Epithelial cell of prostate (primary cell): Measurements from ENCODE around the gene TNNT2.

Experiments
- DNase-seq: peaks from one replicate; pipeline ENCODE4 v3.0.0-alpha.2; 2011; ENCODE audit warnings: low read depth, low spot score
- H3K27ac ChIP-seq: fragments of 450-650 bp; 2 replicates; pipeline ENCODE4 v1.5.1; 2017; ENCODE audit warnings: mild to moderate bottlenecking

TNNT2 gene

GRCh38 chr1:201381130-201381529 lies 3.6 kb upstream of the TNNT2 start:
- no peak for DNase-seq
- H3K27ac ChIP-seq: peak overlapping the region; percentile 23

GRCh38 chr1:201379733-201380242 lies 2.3 kb upstream of the TNNT2 start:
- DNase-seq: no peak
- peak overlapping the region; percentile 21 for H3K27ac ChIP-seq

- DNase-seq: no peak
- no peak overlapping the region for H3K27ac ChIP-seq
These were observed 1.3 kb upstream of the TNNT2 start for GRCh38 chr1:201378804-201379203.

GRCh38 chr1:201376464-201377374 lies 761 bp downstream of the TNNT2 start:
- DNase-seq: no peak
- no peak overlapping the region for H3K27ac ChIP-seq

GRCh38 chr1:201376107-201376463 lies 1.4 kb downstream of the TNNT2 start:
- no peak overlapping the region for H3K27ac ChIP-seq
- no peak for DNase-seq

- H3K27ac ChIP-seq: no peak overlapping the region
- no peak for DNase-seq
These were observed 2.3 kb downstream of the TNNT2 start for GRCh38 chr1:201375169-201375568.

- no peak for DNase-seq
- H3K27ac ChIP-seq: no peak overlapping the region
These were observed 3.1 kb downstream of the TNNT2 start for GRCh38 chr1:201374364-201374763.

- DNase-seq: no peak
- H3K27ac ChIP-seq: no peak overlapping the region
These were observed 5.7 kb downstream of the TNNT2 start for GRCh38 chr1:201371792-201372191.

- no peak for DNase-seq
- H3K27ac ChIP-seq: no peak overlapping the region
These were observed 6.2 kb downstream of the TNNT2 start for GRCh38 chr1:201371276-201371675.

- no peak overlapping the region for H3K27ac ChIP-seq
These were observed 7.0 kb downstream of the TNNT2 start for GRCh38 chr1:201370500-201370899.

GRCh38 chr1:201369209-201369608 lies 8.3 kb downstream of the TNNT2 start:
- DNase-seq: no peak
- H3K27ac ChIP-seq: no peak overlapping the region

More at GRCh38 chr1:201370500-201370899, 7.0 kb downstream of the TNNT2 start:
- DNase-seq: no peak

GRCh38 chr1:201366696-201367095 lies 10.8 kb downstream of the TNNT2 start:
- no peak overlapping the region for H3K27ac ChIP-seq
- DNase-seq: no peak

- H3K27ac ChIP-seq: no peak overlapping the region
- DNase-seq: no peak
These were observed 12.2 kb downstream of the TNNT2 start for GRCh38 chr1:201365251-201365650.

GRCh38 chr1:201364808-201365105 lies 12.7 kb downstream of the TNNT2 start:
- no peak overlapping the region for H3K27ac ChIP-seq
- DNase-seq: no peak

GRCh38 chr1:201363467-201363866 lies 14.0 kb downstream of the TNNT2 start:
- no peak overlapping the region for H3K27ac ChIP-seq
- DNase-seq: no peak

- no peak overlapping the region for H3K27ac ChIP-seq
- no peak for DNase-seq
These were observed 14.6 kb downstream of the TNNT2 start for GRCh38 chr1:201362906-201363305.

- no peak for DNase-seq
- H3K27ac ChIP-seq: no peak overlapping the region
These were observed 15.6 kb downstream of the TNNT2 start for GRCh38 chr1:201361652-201362504.

GRCh38 chr1:201360901-201361651 lies 16.4 kb downstream of the TNNT2 start:
- DNase-seq: no peak
- H3K27ac ChIP-seq: no peak overlapping the region

GRCh38 chr1:201360486-201360885 lies 17.0 kb downstream of the TNNT2 start:
- DNase-seq: no peak
- no peak overlapping the region for H3K27ac ChIP-seq

GRCh38 chr1:201359873-201360210 lies 17.6 kb downstream of the TNNT2 start:
- no peak for DNase-seq
- no peak overlapping the region for H3K27ac ChIP-seq
